Measurements from ENCODE around the gene PHC2. TPM values are rescaled to one million over a fixed set of nuclear protein-coding genes. Genes with fewer than 3 reads are reported as not detected.

PHC2 gene
- total RNA-seq, 1 donor from 2014 or later: 31.3 TPM

DNA sequence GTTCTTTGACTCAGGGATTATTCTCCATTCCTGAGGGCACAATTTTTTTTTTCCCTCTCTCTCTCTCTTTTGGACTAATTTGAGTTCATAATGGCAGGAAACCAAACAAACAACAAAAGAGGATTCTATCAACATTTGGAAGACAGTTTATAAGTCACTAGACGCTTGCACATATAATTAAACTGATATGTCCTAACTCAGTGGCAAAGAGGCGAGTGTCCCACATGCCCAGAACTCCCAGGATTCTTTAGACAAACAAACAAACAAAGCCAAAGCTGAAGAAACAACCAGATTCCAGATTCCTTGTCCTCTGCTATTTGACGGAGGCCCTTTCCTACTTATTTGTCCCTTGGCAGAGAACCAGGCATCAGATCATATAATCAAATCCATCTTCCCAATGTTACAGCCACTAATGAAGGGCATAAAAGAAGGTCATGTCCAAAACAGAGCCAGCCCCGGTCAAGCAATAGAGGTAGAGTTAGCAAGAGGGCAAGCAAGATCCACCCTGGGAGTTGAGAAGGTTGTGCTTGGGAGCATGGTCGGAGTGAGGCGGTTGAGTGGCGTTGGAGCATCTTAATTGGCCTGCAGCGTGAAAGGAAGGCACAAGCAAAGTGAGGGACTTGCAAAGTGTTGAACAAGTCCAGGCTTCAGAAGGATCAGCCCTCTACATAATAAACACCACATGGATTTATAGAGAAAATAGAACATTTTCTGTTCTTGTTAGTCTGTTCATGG lies 144.3 kb downstream of the PHC2 start:
- Histone ChIP-seq H3K4me3 (ENCODE audit: low read length in 3 of 3) (no peak overlapping the region), H3K36me3 (ENCODE audit: control insufficient read depth in 3 of 3, insufficient read depth in 3 of 3, low read length in 3 of 3) (peaks cover 9 to 16% (median 11%) of the 10 kb centered on the region in 3 donors), H3K27ac (ENCODE audit: low read depth, low read length) (no peak overlapping the region), H3K9me3 (ENCODE audit: control insufficient read depth in 3 of 3, low read length in 3 of 3) (no peaks in the 10 kb centered on the region), H3K9ac (ENCODE audit: low read depth in 1 of 3, low read length in 3 of 3) (no peak overlapping the region), H3K27me3 (ENCODE audit: control insufficient read depth in 3 of 3, insufficient read depth in 3 of 3, low read length in 3 of 3) (no peaks in the 10 kb centered on the region), H3K4me1 (ENCODE audit: control insufficient read depth in 3 of 3, insufficient read depth in 3 of 3, low read length in 3 of 3) (peaks cover 6 to 13% (median 8%) of the 10 kb centered on the region in 3 donors)

DNA sequence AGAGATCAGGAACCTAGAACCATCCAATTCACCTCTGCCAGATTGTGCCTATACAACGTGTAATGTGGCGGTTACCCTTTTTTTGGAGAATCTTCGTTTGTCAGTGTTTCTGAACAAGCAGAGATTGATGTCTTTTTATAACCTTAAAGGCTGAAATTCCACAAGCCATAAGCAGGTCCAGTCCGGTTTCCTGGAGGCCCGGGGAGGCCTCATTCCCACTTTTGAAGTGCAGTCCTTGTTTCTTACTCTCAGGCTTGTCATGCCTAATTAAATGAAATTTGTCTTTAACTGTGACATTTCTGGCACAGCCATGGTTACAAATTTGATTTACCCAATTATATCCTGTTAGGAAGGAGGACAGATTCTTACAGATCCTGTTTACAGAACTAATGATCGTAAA lies 146.8 kb downstream of the PHC2 start:
- Histone ChIP-seq H3K36me3 (ENCODE audit: control insufficient read depth in 3 of 3, insufficient read depth in 3 of 3, low read length in 3 of 3) (peaks cover 21 to 27% (median 24%) of the 10 kb centered on the region in 3 donors), H3K4me3 (ENCODE audit: low read length in 3 of 3) (no peak overlapping the region)

DNA sequence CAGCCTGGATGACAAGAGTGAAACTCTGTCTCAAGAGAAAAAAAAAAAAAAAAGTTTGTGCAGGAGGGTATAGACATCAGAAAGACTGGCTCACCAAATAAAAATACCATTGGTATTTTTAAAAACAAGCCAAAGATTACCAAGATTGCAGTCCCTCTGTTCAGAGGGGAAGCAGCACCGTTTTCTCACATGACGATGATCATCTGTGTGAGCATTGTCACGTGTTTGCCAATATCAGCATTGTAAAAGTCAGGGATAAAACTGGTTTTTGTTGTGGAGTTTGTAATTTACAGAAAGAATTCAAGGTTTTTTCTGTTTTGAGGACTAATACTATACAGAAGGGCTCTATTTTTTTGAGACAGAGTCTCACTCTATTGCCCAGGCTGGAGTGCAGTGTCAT lies 148.1 kb downstream of the PHC2 start:
- no peak overlapping the region for H3K4me3 ChIP-seq (ENCODE audit: low read length in 3 of 3)
- no peaks in the 10 kb centered on the region for H3K4me1 ChIP-seq (ENCODE audit: control insufficient read depth in 3 of 3, insufficient read depth in 3 of 3, low read length in 3 of 3)
- H3K9me3 ChIP-seq (ENCODE audit: control insufficient read depth in 3 of 3, low read length in 3 of 3): no peaks in the 10 kb centered on the region
- no peaks in the 10 kb centered on the region for H3K27me3 ChIP-seq (ENCODE audit: control insufficient read depth in 3 of 3, insufficient read depth in 3 of 3, low read length in 3 of 3)
- no peak overlapping the region for H3K27ac ChIP-seq (ENCODE audit: low read depth, low read length)
- peaks cover 21 to 33% (median 23%) of the 10 kb centered on the region in 3 donors for H3K36me3 ChIP-seq (ENCODE audit: control insufficient read depth in 3 of 3, insufficient read depth in 3 of 3, low read length in 3 of 3)
- H3K9ac ChIP-seq (ENCODE audit: low read depth in 1 of 3, low read length in 3 of 3): no peak overlapping the region

More for the DNA sequence above, 146.8 kb downstream of the PHC2 start:
- H3K9ac ChIP-seq (ENCODE audit: low read depth in 1 of 3, low read length in 3 of 3): no peak overlapping the region
- no peaks in the 10 kb centered on the region for H3K27me3 ChIP-seq (ENCODE audit: control insufficient read depth in 3 of 3, insufficient read depth in 3 of 3, low read length in 3 of 3)
- H3K9me3 ChIP-seq (ENCODE audit: control insufficient read depth in 3 of 3, low read length in 3 of 3): no peaks in the 10 kb centered on the region
- H3K4me1 ChIP-seq (ENCODE audit: control insufficient read depth in 3 of 3, insufficient read depth in 3 of 3, low read length in 3 of 3): peaks cover 0 to 6% (median 1%) of the 10 kb centered on the region in 3 donors
- H3K27ac ChIP-seq (ENCODE audit: low read depth, low read length): no peak overlapping the region

DNA sequence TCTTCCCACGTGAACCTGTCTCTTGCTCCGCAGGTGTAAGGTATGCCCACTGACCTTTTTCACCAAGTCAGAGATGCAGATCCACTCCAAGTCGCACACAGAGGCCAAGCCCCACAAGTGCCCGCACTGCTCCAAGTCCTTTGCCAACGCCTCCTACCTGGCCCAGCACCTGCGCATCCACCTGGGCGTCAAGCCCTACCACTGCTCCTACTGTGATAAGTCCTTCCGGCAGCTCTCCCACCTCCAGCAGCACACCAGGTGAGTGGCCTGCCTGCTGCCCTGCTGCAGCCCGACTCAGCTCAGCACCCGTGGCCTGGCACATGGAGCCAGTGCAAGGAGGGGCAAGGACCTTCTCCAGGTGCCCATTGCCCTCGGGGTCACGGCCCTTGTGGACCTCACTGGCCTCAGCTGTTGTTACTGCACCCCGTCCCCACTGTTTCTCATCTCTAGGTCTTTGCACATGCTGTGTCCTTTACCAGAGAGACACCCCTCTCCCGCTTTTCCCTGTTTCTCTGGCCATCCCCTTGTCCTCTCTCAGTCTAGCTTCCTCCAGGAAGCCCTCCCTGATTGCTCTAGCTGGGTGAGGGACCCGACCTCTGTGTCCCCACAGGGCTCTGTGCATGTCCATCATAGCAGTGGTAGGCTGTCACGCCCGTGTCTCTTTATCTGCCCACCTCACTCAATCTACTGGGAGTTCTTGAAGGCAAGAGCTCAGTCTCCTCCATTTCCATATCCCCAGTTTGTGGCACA lies 149.2 kb downstream of the PHC2 start:
- Histone ChIP-seq H3K27ac (ENCODE audit: low read depth, low read length) (no peak overlapping the region), H3K36me3 (ENCODE audit: control insufficient read depth in 3 of 3, insufficient read depth in 3 of 3, low read length in 3 of 3) (peaks cover 25 to 41% (median 33%) of the 10 kb centered on the region in 3 donors), H3K9me3 (ENCODE audit: control insufficient read depth in 3 of 3, low read length in 3 of 3) (no peaks in the 10 kb centered on the region), H3K4me3 (ENCODE audit: low read length in 3 of 3) (no peak overlapping the region), H3K4me1 (ENCODE audit: control insufficient read depth in 3 of 3, insufficient read depth in 3 of 3, low read length in 3 of 3) (no peaks in the 10 kb centered on the region), H3K27me3 (ENCODE audit: control insufficient read depth in 3 of 3, insufficient read depth in 3 of 3, low read length in 3 of 3) (no peaks in the 10 kb centered on the region), H3K9ac (ENCODE audit: low read depth in 1 of 3, low read length in 3 of 3) (no peak overlapping the region)

DNA sequence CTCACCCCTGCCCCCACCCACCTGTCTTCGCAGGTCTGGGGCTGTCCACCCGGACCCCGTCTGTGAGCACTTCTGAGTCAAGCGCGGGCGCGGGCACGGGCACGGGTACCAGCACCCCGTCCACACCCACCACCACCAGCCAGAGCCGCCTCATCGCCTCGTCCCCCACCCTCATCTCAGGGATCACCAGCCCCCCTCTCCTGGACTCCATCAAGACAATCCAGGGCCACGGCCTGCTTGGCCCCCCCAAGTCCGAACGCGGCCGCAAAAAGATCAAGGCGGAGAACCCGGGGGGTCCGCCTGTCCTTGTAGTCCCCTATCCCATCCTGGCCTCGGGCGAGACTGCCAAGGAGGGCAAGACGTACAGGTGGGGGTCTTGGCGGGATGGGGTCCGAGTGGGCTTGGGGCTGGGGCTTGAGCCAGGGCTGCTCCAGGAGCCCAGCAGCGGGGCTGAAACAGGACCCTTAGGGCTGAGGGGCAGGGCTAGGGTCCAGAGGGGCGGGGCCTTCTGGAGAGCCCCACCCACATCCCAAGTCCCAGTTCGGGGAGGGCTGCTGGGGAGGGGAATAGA lies 150.7 kb downstream of the PHC2 start:
- H3K9ac ChIP-seq (ENCODE audit: low read depth in 1 of 3, low read length in 3 of 3): no peak overlapping the region
- H3K9me3 ChIP-seq (ENCODE audit: control insufficient read depth in 3 of 3, low read length in 3 of 3): no peaks in the 10 kb centered on the region
- H3K4me3 ChIP-seq (ENCODE audit: low read length in 3 of 3): no peak overlapping the region
- H3K4me1 ChIP-seq (ENCODE audit: control insufficient read depth in 3 of 3, insufficient read depth in 3 of 3, low read length in 3 of 3): no peaks in the 10 kb centered on the region
- H3K36me3 ChIP-seq (ENCODE audit: control insufficient read depth in 3 of 3, insufficient read depth in 3 of 3, low read length in 3 of 3): peaks cover 25 to 46% (median 34%) of the 10 kb centered on the region in 3 donors
- no peaks in the 10 kb centered on the region for H3K27me3 ChIP-seq (ENCODE audit: control insufficient read depth in 3 of 3, insufficient read depth in 3 of 3, low read length in 3 of 3)
- no peak overlapping the region for H3K27ac ChIP-seq (ENCODE audit: low read depth, low read length)

DNA sequence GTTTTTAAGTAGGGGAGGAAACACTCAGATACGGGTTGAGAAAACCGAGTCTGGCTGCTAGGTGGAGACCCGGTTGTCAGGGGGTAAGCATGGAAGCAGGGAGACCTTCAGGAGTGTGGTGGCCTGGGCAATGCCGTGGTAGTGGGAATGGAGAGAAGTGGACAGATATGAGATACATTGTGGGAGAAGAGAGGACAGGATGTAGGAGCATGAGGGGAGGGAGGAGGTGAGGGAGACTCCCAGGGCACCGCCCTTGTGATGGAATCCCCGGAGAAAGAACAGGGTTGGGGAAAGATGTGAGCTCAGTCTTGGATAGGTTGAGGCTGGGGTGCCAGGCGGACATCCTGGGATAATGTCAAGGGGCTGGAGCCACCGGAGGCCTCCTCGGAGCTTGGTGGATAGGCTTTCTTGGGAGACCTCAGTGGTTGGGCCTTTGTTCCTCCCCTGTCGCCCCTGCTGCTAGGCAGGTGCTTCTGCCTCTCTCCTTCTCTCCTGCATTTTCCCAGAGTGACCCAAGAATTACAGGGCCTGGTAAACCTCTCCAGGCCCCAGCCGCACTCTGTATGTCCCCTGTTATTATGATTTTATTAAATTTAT lies 153.3 kb downstream of the PHC2 start:
- Histone ChIP-seq H3K9me3 (ENCODE audit: control insufficient read depth in 3 of 3, low read length in 3 of 3) (no peaks in the 10 kb centered on the region), H3K27ac (ENCODE audit: low read depth, low read length) (no peak overlapping the region), H3K36me3 (ENCODE audit: control insufficient read depth in 3 of 3, insufficient read depth in 3 of 3, low read length in 3 of 3) (peaks cover 23 to 44% (median 35%) of the 10 kb centered on the region in 3 donors), H3K9ac (ENCODE audit: low read depth in 1 of 3, low read length in 3 of 3) (no peak overlapping the region), H3K27me3 (ENCODE audit: control insufficient read depth in 3 of 3, insufficient read depth in 3 of 3, low read length in 3 of 3) (no peaks in the 10 kb centered on the region), H3K4me3 (ENCODE audit: low read length in 3 of 3) (no peak overlapping the region), H3K4me1 (ENCODE audit: control insufficient read depth in 3 of 3, insufficient read depth in 3 of 3, low read length in 3 of 3) (peaks cover 0 to 3% (median 1%) of the 10 kb centered on the region in 3 donors)

DNA sequence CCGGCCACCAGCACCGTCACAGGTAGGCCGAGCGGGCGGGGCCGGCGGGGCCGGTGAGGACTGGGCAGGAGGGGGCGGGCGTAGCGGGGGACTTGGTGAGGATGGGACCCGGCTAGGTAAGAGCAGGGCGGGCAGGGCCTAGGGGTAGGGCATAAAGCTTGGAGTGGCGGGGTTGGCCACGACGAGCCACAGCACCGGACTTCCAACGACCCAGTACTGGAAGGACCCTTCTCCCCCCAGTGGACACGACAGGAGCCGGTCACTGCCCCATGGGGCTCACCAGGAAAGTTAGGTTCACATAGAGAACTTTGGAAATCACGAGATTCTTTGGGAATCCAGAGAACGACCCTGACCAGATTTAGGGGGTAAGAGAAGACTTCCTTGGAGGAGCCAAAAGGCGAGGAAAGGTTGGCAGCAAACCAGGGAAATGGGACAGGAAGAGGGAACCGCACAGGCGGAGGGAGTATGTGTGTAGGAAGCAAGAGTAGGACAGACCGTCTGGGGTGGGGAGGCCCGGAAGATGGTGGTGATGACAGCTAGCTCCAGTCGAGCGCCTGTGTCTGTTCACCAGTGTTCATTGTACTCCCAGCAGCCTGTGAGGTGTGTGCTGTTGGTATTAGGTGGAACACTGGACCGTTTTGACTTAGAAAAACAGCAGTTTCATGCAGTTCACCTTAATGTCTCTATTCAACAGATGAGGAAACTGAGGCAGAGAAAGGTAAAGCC lies 154.2 kb downstream of the PHC2 start:
- Histone ChIP-seq H3K4me3 (ENCODE audit: low read length in 3 of 3) (no peak overlapping the region), H3K9me3 (ENCODE audit: control insufficient read depth in 3 of 3, low read length in 3 of 3) (no peaks in the 10 kb centered on the region), H3K4me1 (ENCODE audit: control insufficient read depth in 3 of 3, insufficient read depth in 3 of 3, low read length in 3 of 3) (peaks cover 2 to 6% (median 3%) of the 10 kb centered on the region in 3 donors), H3K9ac (ENCODE audit: low read depth in 1 of 3, low read length in 3 of 3) (no peak overlapping the region), H3K36me3 (ENCODE audit: control insufficient read depth in 3 of 3, insufficient read depth in 3 of 3, low read length in 3 of 3) (peaks cover 18 to 42% (median 31%) of the 10 kb centered on the region in 3 donors), H3K27me3 (ENCODE audit: control insufficient read depth in 3 of 3, insufficient read depth in 3 of 3, low read length in 3 of 3) (no peaks in the 10 kb centered on the region), H3K27ac (ENCODE audit: low read depth, low read length) (no peak overlapping the region)

DNA sequence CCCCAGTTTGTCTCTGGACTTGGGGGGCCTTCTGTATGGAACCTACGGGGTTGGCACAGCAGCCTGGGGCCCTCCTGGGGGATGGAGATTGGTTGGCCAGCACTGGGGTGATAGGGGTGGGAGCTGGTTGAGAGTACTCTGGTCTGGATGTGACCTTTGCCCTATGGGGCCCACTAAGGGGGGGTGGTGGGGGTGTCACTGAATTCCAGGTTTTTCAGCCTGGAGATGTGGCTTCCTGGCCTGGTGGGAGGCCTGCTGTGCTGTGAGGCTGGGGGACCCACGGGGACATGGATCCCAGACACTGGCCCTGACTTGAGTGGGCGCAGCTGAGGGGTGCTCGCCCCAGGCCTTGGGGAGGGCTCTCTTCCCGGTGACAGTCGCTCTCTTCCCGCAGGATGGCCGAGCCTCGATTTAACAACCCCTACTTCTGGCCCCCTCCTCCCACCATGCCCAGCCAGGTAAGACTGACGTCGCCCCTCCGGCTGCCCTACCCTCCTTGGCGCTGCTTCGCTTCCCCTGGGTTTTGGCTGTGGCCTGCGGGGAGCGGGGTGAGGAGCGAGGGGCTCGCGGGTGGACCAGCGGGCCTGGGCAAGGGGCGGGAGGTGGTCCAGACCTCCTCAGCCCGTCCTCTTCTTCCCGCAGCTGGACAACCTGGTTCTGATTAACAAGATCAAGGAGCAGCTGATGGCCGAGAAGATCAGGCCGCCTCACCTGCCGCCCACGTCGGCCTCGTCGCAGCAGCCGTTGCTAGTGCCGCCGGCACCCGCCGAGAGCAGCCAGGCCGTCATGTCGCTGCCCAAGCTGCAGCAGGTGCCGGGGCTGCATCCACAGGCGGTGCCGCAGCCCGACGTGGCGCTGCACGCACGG lies 155.0 kb downstream of the PHC2 start:
- H3K9me3 ChIP-seq (ENCODE audit: control insufficient read depth in 3 of 3, low read length in 3 of 3): no peaks in the 10 kb centered on the region
- H3K4me3 ChIP-seq (ENCODE audit: low read length in 3 of 3): no peak overlapping the region
- H3K36me3 ChIP-seq (ENCODE audit: control insufficient read depth in 3 of 3, insufficient read depth in 3 of 3, low read length in 3 of 3): peaks cover 10 to 38% (median 23%) of the 10 kb centered on the region in 3 donors
- H3K9ac ChIP-seq (ENCODE audit: low read depth in 1 of 3, low read length in 3 of 3): no peak overlapping the region
- peaks cover 5 to 9% (median 6%) of the 10 kb centered on the region in 3 donors for H3K4me1 ChIP-seq (ENCODE audit: control insufficient read depth in 3 of 3, insufficient read depth in 3 of 3, low read length in 3 of 3)
- H3K27ac ChIP-seq (ENCODE audit: low read depth, low read length): no peak overlapping the region
- no peaks in the 10 kb centered on the region for H3K27me3 ChIP-seq (ENCODE audit: control insufficient read depth in 3 of 3, insufficient read depth in 3 of 3, low read length in 3 of 3)

DNA sequence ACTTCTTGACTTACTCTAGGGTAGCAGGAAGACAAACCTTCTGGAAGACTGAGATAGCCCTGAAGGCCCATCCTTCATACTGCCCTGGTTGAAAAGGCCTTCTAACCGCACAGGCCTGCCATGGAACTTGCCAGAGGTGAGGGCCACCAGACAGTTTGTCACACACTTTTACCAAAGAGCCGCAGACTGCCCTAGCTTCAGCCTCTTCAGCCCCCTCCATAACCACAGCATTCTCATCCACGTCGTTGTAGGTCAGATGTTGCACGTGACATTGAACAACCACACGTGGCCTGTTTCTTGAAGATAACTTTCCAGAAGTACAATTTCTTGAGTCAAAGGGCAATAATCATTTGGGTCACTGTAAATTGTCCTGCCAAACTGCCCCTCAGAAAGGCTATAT lies 155.7 kb downstream of the PHC2 start:
- no peak overlapping the region for H3K27ac ChIP-seq (ENCODE audit: low read depth, low read length)

More for the DNA sequence above, 155.7 kb downstream of the PHC2 start:
- no peaks in the 10 kb centered on the region for H3K9me3 ChIP-seq (ENCODE audit: control insufficient read depth in 3 of 3, low read length in 3 of 3)
- peaks cover 5 to 9% (median 6%) of the 10 kb centered on the region in 3 donors for H3K4me1 ChIP-seq (ENCODE audit: control insufficient read depth in 3 of 3, insufficient read depth in 3 of 3, low read length in 3 of 3)
- H3K36me3 ChIP-seq (ENCODE audit: control insufficient read depth in 3 of 3, insufficient read depth in 3 of 3, low read length in 3 of 3): peaks cover 10 to 35% (median 25%) of the 10 kb centered on the region in 3 donors
- no peak overlapping the region for H3K9ac ChIP-seq (ENCODE audit: low read depth in 1 of 3, low read length in 3 of 3)
- H3K4me3 ChIP-seq (ENCODE audit: low read length in 3 of 3): no peak overlapping the region
- H3K27me3 ChIP-seq (ENCODE audit: control insufficient read depth in 3 of 3, insufficient read depth in 3 of 3, low read length in 3 of 3): no peaks in the 10 kb centered on the region
